ENCODE measurements around the gene FOXJ3.

DNA sequence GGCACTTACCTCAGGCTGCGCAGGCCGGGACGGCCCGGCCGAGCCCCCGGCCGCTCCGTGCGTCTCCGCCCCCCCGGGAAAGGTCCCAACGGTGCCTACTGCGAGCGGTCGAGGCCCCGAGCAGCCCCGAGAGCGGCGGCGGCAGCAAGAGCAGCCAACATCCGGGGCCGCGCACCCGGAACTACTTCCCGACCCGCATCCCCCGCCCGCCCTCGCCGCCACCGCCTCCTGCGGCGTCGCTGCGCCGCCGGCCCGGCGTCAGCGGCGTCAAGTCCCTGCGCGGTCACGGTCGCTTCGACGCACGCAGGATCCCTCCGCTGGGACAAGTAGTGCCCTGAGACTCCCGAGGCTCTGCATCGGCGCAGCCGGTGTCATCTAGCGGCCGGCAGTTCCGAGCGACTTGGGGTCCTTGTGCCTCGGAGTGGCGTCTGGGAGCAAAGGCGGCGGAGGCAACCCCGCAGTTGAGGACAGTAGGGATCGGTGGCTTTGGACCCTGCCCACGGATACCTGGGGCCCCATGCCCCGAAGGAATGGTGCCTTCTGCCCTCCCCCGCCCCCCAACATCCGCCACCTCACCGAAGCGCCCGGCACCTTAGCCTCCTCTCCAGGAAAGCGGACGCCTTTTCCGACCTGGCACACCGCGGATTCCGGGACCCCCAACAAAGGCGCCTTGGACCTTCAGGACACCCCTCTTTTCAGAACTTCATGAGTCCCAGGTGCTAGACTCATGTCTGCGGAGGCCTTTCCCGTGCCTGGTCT is at the start of gene FOXJ3:
- TF ChIP-seq EZH2 (IDR thresholded peaks at IDR 0.05; ENCODE audit: insufficient read depth, poor library complexity, severe bottlenecking) (no peak), EZH2phosphoT487 (IDR thresholded peaks at IDR 0.05; ENCODE audit: insufficient read depth, low read depth) (no peak)

All from GM23248 (cell line).